ENCODE data around the gene COQ10A. TPM values are rescaled to one million over a fixed set of nuclear protein-coding genes. Genes with fewer than 3 reads are reported as not detected.
A peak's percentile ranks its signal among the peaks of the same experiment; 100 is the strongest.

The COQ10A gene
- total and polyA plus RNA-seq, 12 donors, result 55.5 to 258 (median 147) TPM

DNA sequence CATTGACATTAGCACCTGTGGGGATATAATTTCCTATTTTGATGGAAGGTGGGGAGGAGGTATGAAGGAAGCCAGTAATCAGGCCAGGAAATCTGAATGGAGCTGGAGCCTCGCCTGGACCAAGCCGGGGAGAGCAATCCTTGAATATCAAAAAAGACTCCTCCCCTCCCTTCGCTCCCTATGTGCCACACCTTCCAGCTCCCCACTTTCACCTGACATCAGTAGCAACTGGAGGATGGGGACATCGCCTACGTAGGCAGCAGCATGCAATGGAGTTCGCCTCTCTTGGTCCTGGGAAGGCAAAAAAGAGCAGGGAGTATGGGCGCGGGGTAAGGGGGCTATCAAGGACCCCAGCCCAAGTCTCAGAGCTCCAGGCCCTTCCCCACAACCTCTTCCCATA is 9.7 kb upstream of the COQ10A start:
- H3K4me1 ChIP-seq, result peaks cover 7 to 28% (median 22%) of the 10 kb centered on the region in 9 donors
- H3K4me3 ChIP-seq, result peak overlapping the region; percentile 78 to 99 (median 98)
- H3K9me3 ChIP-seq, result no peaks in the 10 kb centered on the region
- peak overlapping the region in 5 of 10 donors; percentile 86 to 96 (median 93) for H3K27ac ChIP-seq
- H3K27me3 ChIP-seq, result no peaks in the 10 kb centered on the region
- no peak for DNase-seq
- 47 to 54% methylated on average over 8 of the region's 8 CpGs for WGBS, 2 donors
- TF ChIP-seq, protein P1, sequence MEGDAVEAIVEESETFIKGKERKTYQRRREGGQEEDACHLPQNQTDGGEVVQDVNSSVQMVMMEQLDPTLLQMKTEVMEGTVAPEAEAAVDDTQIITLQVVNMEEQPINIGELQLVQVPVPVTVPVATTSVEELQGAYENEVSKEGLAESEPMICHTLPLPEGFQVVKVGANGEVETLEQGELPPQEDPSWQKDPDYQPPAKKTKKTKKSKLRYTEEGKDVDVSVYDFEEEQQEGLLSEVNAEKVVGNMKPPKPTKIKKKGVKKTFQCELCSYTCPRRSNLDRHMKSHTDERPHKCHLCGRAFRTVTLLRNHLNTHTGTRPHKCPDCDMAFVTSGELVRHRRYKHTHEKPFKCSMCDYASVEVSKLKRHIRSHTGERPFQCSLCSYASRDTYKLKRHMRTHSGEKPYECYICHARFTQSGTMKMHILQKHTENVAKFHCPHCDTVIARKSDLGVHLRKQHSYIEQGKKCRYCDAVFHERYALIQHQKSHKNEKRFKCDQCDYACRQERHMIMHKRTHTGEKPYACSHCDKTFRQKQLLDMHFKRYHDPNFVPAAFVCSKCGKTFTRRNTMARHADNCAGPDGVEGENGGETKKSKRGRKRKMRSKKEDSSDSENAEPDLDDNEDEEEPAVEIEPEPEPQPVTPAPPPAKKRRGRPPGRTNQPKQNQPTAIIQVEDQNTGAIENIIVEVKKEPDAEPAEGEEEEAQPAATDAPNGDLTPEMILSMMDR (IDR thresholded peaks at IDR 0.05), result no peak
- no peak for ATAC-seq
- H3K36me3 ChIP-seq, result peaks cover 2 to 50% (median 39%) of the 10 kb centered on the region in 9 donors
- intact Hi-C loops (cut with DNase I), result loop anchor here in 3 of 10 donors (5.0 kb wide), 2 partner anchors 35 to 50 kb away; partner anchors contain the start of genes NABP2 (in 2 of the 3) and RNF41 (in 2 of the 3)

DNA sequence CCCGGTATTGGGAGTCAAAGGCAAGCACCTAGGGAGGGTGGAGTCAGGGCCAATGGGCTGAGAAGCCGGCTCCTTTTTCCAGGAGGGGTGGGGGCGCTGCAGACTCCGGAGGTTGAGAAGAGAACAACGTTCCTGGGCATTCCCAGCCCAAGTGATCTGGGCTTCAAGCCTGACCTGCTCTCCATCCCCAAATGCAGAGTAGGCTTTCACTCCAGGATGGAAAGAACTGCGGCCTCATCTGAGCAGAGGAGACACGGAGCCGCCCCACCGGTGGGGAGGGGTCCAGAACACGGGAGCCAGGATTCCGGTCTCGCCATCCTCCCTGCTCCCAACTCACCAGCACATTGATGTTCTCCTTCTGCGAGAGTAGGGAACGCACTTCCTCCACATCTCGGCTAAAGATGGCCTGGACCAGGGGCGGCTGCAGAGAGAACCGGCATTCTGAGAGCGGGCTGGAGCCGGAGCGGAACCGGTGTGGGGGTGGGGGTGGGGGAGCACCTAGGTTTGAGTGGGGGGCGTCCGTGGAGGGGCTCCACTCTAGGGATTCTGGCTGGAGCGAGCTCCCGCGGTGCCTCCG is 9.2 kb upstream of the COQ10A start:
- intact Hi-C loops (cut with DNase I), result loop anchor here in 3 of 10 donors (5.0 kb wide), 2 partner anchors 35 to 50 kb away; partner anchors contain the start of genes NABP2 (in 2 of the 3) and RNF41 (in 2 of the 3)
- H3K36me3 ChIP-seq, result peaks cover 0 to 45% (median 34%) of the 10 kb centered on the region in 9 donors
- peaks cover 7 to 28% (median 22%) of the 10 kb centered on the region in 9 donors for H3K4me1 ChIP-seq
- no peaks in the 10 kb centered on the region for H3K9me3 ChIP-seq
- H3K27ac ChIP-seq, result peak overlapping the region; percentile 1 to 96 (median 92)
- DNase-seq (no peak), ATAC-seq (peak; percentile 4 to 48 (median 21))
- TF ChIP-seq, protein P1 (IDR thresholded peaks at IDR 0.05), result no peak
- WGBS, 2 donors, result 0% methylated on average over 27 of the region's 27 CpGs
- no peaks in the 10 kb centered on the region for H3K27me3 ChIP-seq
- peak overlapping the region; percentile 78 to 99 (median 98) for H3K4me3 ChIP-seq

DNA sequence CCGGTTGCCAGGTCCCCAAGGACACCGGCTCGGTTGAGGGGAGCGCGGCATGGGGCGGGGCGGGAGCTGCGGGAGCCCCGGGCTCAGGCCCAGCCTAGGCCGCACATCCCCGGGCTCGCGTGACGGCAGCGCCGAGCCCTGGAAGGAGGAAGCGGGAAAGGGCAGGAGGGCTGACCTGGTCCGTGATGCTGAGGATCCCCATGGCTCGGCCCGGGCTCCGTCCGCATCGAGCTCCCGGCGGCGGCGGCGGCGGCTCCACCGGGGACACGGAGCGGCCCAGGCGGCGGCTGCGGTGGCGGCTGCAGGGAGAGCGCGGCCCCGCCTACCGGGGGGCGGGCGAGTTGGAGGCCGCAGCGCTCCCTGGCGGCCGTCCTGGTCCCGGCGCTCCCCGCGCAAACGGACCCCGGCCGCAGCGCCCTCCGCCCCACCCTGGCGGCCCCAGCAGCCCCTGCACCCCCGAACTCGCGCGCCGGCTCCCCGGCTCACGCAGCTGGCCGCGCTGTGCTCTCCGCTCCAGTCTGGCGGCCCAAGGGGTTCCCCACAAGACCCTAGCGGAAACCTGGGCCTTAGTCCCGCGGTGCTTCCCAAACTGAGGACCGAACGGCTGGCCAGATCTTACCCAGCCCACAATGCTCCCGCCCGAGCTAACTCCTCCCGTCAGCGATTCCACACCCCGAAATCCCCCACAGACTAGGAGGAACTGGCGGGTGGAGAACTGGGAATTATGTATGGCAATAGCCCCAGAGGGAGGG is 8.5 kb upstream of the COQ10A start, which contains the start of gene ANKRD52:
Gene ANKRD52 (minus strand): TSS at position 317 of the 752 bp plus-strand sequence. CDS start 115 bp downstream, at position 202.
- Histone ChIP-seq H3K4me1 (peaks cover 7 to 28% (median 22%) of the 10 kb centered on the region in 9 donors), H3K27me3 (no peaks in the 10 kb centered on the region), H3K9me3 (no peaks in the 10 kb centered on the region), H3K36me3 (peaks cover 0 to 38% (median 27%) of the 10 kb centered on the region in 9 donors), H3K27ac (peak within 1 kb of the TSS; percentile 55 to 96 (median 92)), H3K4me3 (peak within 1 kb of the TSS; percentile 78 to 99 (median 98))
- intact Hi-C loops (cut with DNase I), result loop anchor here in 3 of 10 donors (5.0 kb wide), 2 partner anchors 36 to 51 kb away; partner anchors contain the start of genes NABP2 (in 2 of the 3) and RNF41 (in 2 of the 3)
- ATAC-seq (peak; percentile 89 to 97 (median 95)), DNase-seq (peak; percentile 71 to 80)
- TF ChIP-seq, protein P1 (IDR thresholded peaks at IDR 0.05), result peak; percentile 51 to 93 (median 83)
- WGBS, 2 donors, result 0% methylated on average over 61 to 78 of the region's 78 CpGs

DNA sequence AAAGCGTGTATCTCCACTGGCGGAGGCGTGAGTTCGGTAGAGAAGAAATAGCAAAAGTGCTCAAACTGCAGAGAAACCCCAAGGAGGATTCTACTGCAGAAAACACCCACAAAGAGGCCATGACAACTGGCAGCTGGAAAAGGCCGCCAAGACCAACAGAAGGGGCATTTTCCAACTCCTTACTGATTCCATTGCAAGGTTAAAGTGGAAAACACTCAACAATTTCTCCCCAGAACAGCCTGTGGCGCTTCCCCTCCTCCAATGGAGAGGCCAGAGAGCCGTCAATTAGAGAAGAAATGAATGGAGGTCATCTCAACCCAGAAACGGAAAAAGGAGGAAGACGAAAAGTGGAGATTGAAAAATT is 7.9 kb upstream of the COQ10A start:
- DNase-seq (no peak), ATAC-seq (no peak)
- TF ChIP-seq, protein P1 (IDR thresholded peaks at IDR 0.05), result no peak
- Histone ChIP-seq H3K36me3 (peaks cover 0 to 32% (median 21%) of the 10 kb centered on the region in 9 donors), H3K4me3 (peak overlapping the region; percentile 78 to 99 (median 98)), H3K9me3 (no peaks in the 10 kb centered on the region), H3K4me1 (peaks cover 7 to 28% (median 22%) of the 10 kb centered on the region in 9 donors), H3K27me3 (no peaks in the 10 kb centered on the region), H3K27ac (peak overlapping the region; percentile 55 to 96 (median 92))
- WGBS, 2 donors, result 15% methylated on average over 9 of the region's 9 CpGs
- intact Hi-C loops (cut with DNase I), result loop anchor here in 3 of 10 donors (5.0 kb wide), 2 partner anchors 37 to 52 kb away; partner anchors contain the start of genes NABP2 (in 2 of the 3) and RNF41 (in 2 of the 3)

Measured in heart right ventricle (tissue), 16 donors.